8988T (cell line): ENCODE results near the gene PLLP.
"Not testable (repeated sequence)": the region's sequence is repeated elsewhere in the genome, so short reads cannot be mapped to it uniquely, and the experiment has no call there.

Experiments
- DNase-seq: peaks from one replicate; pipeline ENCODE4 v3.0.0; 2011

Gene PLLP

DNA sequence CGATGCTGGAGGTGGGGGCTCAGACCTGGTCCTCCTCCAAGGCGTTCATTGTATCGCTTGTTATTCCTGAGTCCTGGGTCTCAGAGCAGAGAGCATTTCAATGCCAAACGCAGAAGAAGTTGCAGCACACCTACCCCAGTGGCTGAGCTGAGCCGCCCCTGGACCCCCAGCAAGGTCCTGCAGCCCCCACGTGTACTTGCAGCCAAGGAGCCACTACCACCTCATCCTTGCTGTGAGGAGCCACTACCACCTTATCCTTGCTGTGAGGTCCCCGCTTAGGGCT is 13.5 kb downstream of the PLLP start:
- no peak for DNase-seq

DNA sequence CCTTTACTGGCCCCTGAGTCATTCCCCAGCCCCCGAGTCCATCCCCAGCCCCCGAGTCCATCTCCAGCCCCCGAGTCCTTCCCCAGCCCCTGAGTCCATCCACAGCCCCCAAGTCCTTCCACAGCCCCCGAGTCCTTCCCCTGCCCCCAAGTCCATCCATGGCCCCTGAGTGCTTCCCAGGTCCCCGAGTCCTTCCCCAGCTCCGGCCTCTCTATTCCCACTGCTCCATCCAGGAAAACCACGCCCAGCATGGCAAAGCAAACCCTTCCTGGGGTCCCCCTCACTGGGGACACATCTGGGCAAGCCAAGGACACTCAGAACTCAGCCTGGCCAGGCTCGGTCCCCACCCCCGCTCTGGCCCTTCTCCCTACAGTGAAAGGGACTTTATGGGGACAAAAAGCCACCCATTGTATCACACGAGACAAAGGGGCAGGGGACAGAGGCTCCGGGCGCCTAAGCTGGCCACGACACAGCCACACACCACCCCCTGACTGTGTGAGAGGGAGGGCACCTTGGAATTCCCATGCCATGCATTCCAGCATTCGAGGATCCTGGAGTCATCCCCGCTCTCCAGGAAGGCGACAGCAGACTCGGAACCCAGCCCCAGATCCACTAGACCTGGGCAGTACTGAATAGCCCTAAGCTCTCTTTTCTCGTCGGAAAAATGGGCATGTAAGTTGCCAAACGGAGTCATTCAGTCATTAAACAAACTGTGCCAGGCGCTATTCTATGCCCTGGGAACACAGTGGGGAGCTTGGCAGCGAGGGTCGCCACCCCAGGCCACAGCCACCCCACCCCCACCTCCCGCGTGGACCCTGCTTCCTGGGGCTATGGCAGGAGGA is 14.0 kb downstream of the PLLP start:
- no peak for DNase-seq

DNA sequence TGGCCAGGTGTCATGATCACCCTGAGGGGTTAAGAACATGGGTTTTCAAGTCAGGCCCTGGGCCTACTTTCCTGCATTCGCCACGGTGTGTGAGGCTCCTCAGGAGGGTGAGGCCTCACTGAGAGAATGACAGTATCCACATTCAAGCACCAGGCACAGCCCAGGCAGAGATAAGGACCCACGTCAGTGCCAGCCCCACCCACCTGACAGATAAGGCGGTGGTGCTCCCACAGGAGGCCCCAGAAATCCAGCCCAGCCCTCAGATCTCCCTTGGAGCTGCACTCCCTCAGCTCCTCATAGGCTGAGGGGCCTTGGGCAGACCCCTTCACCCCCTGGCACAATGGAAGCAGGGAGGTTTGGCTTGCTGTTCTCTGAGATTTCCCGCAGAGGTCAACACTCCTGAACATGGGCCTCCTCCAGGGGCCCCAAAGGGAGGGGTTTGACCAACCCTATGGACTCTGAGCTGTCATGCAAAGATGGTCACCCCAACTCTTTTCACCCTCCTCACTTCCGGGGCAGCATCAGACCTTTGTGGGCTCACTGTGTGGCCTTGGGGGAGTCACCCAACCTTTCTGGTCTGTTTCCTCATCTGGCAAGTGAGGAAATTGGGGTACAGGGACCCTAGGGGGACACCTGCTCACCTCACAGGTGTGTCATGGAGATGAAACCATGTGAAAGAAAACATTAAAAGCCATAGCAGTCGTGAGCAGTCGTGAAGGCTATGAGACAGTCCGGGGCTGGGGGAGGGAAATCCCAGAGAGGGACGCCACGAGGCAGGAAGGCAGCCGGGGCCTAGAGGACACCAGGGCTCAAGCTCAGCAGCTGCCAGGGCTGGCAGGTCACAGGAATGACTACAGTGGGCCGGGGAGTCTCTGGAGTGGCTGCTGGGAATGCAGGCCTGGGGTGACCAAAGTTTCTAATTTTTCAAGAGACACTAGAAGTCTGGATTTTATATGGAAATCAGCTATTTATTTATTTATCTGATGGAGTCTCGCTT is 15.4 kb downstream of the PLLP start:
- no peak for DNase-seq

DNA sequence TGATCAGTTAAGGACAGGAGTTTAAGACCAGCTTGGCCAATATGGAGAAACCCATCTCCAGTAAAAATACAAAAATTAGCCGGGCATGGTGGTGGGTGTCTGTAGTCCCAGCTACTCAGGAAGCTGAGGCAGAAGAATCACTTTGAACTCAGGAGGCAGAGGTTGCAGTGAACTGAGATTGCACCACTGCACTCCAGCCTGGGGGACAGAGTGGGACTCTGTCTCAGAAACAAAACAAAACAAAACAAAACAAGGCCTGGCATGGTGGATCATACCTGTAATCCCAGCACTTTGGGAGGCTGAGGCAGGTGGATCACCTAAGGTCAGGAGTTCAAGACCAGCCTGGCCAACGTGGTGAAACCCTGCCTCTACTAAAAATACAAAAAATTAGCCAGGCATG is 17.1 kb downstream of the PLLP start:
- not testable (repeated sequence) for DNase-seq

DNA sequence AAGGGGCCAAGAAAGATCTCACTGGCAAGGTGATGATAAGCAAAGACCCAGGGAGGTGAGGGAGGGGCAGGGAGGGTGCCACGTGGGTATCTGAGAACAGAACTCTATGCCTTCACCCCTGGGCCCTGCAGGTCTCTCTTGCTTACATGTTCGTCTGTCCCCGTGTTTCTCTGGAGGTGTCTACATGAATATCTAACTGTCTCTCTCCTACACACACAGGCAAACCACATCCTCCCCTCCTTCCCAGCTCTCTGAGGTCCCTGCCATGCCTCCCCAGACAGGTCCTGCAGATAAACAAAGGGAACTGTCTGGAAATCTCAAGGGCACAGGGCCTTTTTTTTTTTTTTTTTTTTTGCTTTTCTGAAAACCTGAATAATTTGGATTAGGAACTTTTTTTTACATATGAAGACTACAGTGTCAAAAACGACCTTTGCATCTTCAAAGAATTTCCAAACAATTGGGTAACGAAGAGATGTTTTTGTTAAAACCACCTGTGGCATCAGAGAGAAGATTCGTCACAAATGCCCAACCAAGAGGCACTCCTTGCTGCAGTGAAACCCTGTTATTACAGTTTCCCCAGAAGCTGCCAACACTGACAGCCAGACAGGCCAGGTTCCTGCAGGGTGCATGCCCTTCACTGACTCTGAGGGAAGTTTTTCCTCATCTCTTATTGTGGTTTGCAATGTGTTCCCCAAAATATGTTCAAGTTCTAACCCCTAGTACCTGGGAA is 17.8 kb downstream of the PLLP start:
- no peak for DNase-seq

DNA sequence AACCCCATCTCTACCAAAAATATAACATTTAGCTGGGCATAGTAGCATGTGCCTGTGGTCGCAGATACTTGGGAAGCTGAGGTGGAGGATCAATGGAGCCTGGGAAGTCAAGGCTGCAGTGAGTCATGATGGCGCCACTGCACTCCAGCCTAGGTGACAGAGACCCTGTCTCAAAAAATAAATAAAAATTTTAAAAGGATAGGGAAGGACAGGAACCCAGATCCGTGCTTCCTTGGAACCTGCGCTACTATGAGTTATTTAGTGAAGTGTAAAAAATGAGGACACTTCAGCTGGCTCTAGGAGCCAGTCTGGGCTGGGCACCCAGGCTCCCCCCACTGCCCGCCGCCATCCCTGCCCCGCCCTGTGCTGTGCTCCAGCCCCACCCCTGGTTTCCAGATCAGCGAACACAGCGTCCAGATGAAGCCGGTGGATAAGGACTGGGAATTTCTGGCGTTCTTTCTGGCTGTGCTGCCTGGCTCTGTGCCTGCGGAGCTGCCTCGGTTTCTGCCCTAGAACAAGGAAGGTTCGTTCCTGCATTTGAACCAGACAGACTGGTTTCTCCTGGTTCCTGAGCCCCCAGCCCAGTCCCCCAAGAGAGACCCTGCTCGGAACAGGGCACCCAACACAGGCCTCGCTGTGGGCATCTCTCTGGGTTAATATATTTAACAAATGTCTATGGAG is 18.5 kb downstream of the PLLP start:
- DNase-seq = no peak

DNA sequence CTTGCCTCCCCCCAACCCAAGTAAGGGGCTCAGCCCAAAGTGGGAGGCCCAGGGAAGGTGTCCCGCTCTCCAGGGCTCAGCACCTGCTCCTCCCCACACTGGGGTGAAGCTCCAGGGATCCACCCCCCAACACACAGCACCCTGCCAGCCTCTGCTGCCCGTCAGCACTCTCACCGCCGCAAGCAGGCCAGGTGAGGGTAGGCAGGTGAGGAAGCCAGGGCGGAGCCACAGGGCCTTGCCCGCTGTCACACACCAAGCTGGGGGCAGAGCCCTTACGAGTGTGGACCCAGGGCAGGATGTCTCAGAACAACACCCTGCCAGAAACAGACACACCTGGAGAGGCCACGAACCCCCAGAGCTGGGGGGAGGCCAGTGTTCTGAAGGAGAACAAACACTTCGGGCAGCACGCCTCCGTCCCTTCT is 19.5 kb downstream of the PLLP start:
- DNase-seq = no peak

DNA sequence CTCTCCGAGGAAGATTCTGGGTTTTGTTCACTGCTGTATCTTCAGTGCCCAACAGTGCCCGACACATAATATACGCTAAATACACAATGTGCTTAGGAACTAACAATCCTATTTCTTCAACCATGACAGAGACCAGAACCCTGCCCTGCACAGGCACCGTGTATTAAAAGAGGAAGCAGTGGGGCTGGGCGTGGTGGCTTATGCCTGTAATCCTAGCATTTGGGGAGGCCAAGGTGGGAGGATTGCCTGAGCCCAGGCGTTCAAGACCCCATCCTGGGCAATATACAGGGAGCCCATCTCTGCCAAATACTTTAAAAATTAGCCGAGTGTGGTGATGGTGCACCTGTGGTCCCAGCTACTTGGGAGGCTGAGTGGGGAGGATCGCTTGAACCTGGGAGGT is 20.1 kb downstream of the PLLP start:
- DNase-seq = no peak

DNA sequence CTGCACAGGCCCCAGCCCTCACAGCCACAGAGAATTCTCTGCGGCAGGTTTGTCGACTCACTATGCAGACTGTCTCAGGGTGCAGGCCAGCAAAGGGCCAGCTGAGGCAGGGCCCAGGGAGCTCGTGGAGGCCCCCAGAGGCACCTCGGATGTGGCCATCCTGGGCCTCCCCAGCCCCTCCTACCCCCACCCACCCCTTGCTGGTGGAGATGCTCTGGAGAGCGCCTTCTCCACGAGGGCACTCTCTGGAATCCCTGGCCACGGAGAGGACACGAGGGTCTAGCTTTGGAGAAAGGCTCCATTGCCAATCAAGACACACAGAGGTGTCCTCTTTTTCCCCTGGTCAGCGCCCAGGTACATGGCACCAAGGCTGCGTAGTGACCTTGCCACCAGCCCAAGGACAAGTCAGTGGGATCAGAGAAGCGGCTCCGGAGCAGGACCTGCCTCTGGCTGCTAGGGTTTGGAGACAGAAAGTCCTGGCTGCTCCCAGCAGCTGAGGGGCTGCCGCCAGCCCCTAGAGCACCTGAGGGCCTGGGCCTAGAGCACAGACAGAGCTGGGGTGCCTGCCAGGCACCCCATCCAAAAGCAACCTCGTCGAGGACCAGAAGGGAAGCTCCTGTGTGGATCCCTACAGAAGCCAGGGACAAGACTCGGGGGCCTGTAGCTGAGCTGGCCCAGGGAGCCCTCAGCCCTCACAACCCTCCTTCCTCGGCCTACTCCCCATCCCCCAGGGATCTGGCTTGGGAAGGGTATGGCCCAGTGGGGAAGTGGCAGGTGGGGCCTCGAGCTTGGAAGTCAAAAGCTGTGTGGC is 20.7 kb downstream of the PLLP start:
- DNase-seq = no peak

DNA sequence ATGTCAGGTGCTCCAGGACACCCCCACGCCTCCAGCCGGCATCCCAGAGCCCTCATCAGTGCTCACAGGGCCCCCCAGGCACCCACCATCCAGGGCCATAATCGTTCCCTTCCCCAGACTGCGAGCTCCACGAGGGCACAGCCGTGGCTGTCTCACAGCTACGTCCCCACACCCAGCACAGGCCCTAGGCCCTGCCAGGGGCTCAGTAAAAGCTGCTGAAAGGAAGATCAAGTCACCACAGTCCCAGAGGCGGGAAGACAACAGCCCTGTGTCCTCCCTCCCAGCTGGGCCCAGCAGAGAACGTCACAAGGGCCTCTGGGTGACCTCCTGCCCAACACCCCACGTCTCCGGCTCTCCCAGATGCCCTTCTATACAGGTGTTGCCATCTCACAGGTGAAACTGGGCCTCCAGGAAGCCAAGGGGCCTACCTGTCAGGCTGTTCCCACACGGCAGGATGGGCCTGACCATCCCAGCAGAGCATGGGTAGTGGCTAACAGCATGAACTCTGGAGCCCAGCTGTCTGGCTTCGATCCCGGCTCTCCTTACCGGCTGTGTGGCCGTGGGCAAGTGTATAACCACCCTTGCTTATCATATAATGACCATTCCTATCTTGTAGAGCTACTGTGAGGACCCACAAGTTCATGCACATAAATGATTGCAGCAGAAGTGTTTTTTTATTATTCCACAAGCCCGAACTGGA is 21.5 kb downstream of the PLLP start:
- DNase-seq = no peak

DNA sequence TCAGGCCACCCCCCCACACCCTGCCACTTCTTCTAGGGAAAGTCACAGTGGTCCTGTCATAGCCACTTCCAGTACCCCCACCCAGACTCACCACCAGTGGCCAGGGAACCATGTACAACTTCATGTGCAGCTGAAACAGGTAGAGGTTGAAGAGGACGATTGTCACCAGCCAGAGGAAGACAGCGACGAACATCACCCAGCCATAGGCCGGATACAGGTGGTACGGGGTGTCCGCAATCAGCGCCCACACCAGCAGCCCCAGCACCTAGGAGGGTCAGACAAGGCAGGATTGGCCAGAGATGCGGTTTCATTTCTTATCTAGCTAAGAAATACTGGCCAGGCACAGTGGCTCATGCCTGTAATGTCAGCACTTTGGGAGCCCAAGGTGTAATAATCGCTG is 22.7 kb downstream of the PLLP start:
- DNase-seq = no peak

DNA sequence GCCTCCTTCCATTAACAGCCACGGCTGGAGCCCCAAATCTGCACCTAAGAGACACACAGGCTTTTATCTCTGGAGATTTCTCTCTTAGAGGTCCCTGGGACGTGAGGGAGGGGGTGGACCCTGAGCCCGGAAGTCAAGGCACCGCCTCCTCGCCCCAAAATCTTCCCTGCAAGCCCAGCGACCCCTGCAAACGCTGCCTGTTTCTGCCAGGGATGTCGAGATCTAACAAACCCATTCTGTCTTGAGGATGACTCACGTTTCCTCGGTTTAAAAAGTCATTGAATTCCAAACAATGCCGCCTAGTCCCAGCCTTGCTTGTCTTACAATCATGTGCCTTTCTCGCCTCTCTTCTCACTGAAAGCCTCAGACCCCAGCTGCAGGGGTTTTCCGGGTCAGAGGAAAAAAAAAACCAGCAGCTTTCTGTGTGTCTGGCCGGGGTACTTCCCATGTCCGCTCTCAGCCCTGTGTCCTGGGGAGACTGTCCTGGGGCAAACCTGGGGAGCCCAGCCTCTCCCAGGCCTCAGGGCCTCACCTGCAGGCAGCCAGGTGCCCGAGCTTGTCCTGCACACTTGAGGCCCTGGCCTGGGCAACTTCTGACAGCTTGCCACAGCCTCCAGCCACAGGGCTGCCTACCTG is 24.1 kb downstream of the PLLP start:
- DNase-seq = no peak

DNA sequence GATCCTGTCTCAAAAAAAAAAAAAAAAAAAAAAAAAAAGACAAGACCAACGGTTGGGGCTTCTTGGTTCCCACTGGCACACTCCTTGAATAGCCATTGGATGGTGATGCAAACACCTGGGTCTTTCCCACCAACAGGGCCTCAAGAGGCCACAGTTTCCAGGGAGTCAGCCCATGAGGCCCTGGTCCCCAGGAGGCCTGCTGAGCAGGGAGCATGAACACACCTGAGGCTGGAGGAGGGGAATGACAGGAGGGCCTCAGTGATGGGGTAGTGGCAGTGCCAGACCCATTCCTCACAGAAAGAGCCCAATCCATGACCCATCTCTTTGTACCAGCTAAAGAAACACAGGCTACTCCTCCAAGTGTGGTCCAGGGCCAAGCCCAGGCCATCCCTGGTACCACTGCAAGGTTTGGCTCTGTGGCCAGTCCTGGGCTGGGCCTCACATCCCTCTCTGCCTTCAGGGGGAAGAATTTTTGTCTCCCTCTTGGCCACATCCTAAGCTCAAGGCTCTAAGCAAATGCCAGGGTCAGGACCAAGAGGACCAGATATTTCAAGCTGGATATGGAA is 25.5 kb downstream of the PLLP start:
- no peak for DNase-seq

DNA sequence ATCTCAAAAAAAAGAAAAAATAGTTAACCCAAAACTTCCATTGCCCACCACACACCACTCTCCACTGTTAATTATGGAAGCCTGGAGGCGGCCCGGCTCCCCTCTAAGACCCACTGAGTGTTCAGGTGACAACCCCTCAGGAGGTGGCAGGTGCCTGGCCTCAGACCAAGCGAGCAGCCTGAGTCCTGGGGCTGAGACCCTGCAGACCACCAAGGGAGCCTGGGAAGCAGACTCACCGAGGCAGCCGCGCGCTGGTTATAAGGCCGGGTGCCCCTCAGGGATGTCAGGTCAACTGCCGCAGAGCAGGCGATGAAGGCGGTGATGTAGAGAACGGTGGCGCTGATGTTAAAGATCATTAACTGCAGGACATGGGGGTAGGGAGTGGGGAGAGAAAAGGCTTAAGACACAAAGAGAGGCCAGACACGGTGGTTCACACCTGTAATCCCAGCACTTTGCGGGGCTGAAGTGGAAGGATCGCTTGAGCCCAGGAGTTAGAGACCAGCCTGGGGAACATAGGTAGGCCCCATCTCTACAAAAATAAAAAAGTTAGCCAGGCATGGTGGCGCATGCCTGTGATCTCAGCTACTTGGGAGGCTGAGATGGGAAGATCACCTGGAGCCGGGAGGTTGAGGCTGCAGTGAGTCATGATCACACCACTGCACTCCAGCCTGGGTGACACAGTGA is 26.1 kb downstream of the PLLP start:
- no peak for DNase-seq

DNA sequence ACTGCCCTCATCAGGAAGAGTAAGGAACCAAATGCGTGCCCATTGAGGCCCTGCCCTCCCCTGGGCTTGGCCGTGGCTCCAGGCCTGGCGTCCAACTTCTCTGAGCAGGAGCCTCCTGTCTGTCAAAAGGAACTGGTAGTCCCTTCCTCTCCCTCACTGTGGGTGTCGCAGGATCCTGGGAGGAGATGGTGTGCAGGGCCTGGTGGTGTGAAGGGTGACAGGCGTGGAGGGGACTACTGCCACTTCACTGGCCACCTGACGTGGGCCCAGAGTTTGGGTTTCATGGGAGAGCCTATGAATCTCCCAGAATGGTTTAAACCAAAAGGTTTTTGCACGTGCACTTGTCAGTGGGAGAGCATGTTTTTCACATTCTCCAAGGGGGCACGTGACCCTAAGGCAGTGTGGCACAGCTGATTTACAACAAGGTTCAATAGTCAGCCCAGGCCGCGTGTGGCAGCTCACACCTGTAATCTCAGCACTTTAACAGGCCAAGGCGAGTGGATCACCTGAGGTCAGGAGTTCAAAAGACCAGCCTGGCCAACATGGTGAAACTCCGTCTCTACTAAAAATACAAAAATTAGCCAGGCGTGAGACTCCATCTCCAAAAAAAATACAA is 26.9 kb downstream of the PLLP start:
- DNase-seq = no peak

DNA sequence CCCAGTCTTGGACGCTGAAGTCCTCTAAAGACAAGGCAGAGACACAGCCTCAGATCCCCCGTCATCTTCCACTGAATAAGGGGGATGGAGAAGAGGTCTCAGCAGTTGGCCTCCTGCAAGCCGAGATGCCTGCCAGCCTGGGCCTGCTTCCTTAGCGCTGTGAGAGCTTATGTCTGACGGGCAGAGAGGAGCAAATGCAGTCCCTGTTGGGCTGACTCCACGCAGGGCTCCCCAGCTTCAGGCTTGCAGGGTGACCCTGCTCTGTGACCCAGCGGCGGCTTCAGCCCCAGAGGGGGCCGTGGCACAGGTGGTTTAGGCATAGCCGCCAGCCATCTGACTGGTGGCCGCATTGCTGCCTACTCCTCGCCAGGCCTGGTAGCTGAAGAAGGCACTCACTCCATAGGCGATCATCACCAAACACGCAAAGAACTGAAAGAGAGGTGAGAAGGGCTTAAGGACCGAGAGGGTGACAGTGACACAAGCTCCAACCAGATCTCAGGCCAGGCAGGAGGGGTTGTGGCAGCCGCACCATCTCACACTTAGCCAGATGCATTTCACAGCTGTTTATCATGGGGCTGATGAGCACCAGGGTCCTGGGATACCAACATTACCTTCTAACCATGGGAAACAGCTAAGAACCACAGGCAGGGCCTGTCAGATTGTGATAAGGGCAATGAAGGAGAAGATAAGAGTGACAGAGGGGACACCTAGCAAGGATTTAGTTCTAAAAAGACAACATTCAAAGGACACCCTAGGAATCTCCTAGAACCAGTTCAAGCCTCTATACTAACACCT is 27.7 kb downstream of the PLLP start:
- no peak for DNase-seq

DNA sequence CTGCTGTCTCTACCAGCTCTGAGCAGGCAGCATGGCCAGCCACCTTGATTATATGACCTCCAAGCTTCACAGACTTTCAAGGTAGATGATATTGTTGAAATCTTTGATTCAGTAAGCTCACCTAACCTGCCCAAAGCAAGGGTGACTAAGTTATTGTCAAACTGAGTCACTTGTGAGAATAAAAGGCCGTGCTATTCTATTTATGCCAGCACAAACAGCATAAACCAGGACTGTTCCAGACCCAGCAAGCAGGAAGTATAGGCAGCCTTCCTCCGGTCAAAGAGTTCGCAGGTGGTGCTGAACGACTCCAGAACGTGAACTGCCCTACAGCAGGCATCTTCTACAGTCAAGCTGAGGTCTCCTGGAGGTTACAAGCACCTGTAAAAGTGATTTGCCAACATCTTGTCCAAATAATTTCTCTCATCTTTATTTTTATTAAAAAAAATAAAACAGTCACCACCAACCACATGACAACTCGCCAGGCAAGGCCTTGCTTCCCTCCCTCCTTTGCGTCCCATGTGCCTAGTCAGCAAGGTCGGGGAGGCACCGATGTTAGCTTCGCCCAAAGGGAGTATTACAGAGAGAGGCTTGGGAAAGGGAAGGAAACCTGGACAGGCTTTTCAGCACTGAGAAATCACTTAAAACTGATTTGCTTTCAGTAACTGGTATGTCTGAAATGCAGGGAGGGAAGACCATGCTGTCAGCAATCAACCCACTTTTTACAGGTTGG is 28.6 kb downstream of the PLLP start:
- DNase-seq = no peak

DNA sequence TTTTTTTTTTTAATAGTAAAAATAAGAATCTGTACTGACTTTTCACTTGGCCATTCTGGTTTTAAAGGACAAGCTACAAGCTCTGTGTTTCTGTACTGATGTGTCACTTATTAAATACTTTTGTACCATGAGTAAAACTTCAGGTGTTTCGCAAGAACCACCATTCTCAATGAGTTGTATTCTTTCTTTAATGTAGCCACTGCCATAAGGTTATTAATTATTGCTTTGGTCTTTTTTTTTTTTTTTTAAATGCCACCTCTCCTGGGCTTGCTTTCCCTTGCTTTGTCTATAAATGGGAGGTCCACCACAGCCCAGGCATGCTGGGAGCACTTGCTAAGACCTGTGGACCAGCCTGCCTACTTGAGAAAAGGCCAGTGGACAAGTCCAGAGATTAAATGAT is 31.0 kb downstream of the PLLP start:
- DNase-seq = no peak
